Activated B cell treated with CpG ODN at 0.5 μM for 24 hours (primary cell): Measurements from ENCODE around the gene NUP205. TPM values are rescaled to one million over a fixed set of nuclear protein-coding genes. Genes with fewer than 3 reads are reported as not detected.

ENCODE experiments used
- ATAC-seq: fragments of 200-7000 bp; cut with Tn5 transposase; one replicate; pipeline ENCODE4 v1.10.0; 2021; ENCODE audit warnings: low read depth, mild to moderate bottlenecking, moderate library complexity
- CTCF ChIA-PET: fragments of 350-600 bp; sonication (Branson Sonifier 250); formaldehyde crosslinking; loops from one replicate; lab custom pipeline; 2021; ENCODE audit warnings: antibody characterized with exemption; lab: Charles Lee
- POLR2A ChIA-PET: fragments of 350-600 bp; sonication (Branson Sonifier 250); formaldehyde crosslinking; loops from one replicate; lab custom pipeline; 2021; ENCODE audit warnings: antibody characterized with exemption; lab: Charles Lee
- DNase-seq: peaks from one replicate; pipeline ENCODE4 v3.0.0; 2022
- H3K27ac Mint-ChIP-seq: one replicate; pipeline ENCODE4 v1.8.0; 2020; ENCODE audit warnings: mixed read lengths
- H3K27me3 Mint-ChIP-seq: one replicate; pipeline ENCODE4 v1.8.0; 2021; ENCODE audit warnings: mixed read lengths
- H3K36me3 Mint-ChIP-seq: one replicate; pipeline ENCODE4 v1.8.0; 2021; ENCODE audit warnings: low read depth, mixed read lengths
- H3K4me1 Mint-ChIP-seq: one replicate; pipeline ENCODE4 v1.8.0; 2021; ENCODE audit warnings: mixed read lengths
- H3K4me3 Mint-ChIP-seq: one replicate; pipeline ENCODE4 v1.8.0; 2020; ENCODE audit warnings: mild to moderate bottlenecking, mixed read lengths
- H3K9me3 Mint-ChIP-seq: one replicate; pipeline ENCODE4 v1.8.0; 2020; ENCODE audit warnings: mixed read lengths
- intact Hi-C: fragments of 100-400 bp; cut with micrococcal nuclease; formaldehyde crosslinking; loops from one replicate; pipeline ENCODE4 v1.15.1; 2024
- total RNA-seq: library from RNA; stranded (reverse); gene quantifications from 2 replicates; pipeline ENCODE4 v1.2.3, GENCODE V29; 2022
- TF ChIP-seq, protein P1 (sequence below): fragments of 200-600 bp; IDR thresholded peaks from one replicate; pipeline ENCODE4 v1.8.0; 2022; ENCODE audit warnings: antibody characterized with exemption, mild to moderate bottlenecking

NUP205 gene
- total RNA-seq, 1 donor from 2014 or later: 84.1 TPM

- DNase-seq (no peak), ATAC-seq (no peak)
- Mint-ChIP-seq H3K4me1 (peaks cover 22% of the 10 kb centered on the region), H3K36me3 (peaks cover 66% of the 10 kb centered on the region), H3K9me3 (peaks cover 4% of the 10 kb centered on the region), H3K27ac (no peak overlapping the region), H3K4me3 (no peak overlapping the region), H3K27me3 (no peaks in the 10 kb centered on the region)
- intact Hi-C loops: no loop called here
- POLR2A ChIA-PET: no interaction called here
- CTCF ChIA-PET: no interaction called here
- TF ChIP-seq, protein P1, sequence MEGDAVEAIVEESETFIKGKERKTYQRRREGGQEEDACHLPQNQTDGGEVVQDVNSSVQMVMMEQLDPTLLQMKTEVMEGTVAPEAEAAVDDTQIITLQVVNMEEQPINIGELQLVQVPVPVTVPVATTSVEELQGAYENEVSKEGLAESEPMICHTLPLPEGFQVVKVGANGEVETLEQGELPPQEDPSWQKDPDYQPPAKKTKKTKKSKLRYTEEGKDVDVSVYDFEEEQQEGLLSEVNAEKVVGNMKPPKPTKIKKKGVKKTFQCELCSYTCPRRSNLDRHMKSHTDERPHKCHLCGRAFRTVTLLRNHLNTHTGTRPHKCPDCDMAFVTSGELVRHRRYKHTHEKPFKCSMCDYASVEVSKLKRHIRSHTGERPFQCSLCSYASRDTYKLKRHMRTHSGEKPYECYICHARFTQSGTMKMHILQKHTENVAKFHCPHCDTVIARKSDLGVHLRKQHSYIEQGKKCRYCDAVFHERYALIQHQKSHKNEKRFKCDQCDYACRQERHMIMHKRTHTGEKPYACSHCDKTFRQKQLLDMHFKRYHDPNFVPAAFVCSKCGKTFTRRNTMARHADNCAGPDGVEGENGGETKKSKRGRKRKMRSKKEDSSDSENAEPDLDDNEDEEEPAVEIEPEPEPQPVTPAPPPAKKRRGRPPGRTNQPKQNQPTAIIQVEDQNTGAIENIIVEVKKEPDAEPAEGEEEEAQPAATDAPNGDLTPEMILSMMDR: no peak
Observed at GRCh38 chr7:135573541-135573940, 15.8 kb downstream of the NUP205 start.

DNA sequence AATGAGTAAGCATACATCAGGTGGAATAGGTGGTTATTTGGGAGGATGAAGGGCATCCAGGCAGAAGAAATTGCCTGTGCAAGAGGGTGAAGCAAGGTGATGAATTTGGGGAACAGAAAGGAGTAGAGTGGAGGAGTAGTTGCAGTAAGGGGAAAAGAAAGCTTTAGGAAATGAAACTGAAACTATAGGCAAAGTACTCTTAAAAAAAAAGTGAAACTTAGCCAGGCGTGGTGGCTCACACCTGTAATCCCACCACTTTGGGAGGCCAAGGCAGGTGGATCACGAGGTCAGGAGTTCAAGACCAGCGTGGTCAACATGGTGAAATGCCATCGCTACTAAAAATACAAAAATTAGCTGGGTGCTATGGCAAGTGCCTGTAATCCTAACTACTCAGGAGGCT, 17.6 kb downstream of the NUP205 start:
- peak; percentile 37 for ATAC-seq
- intact Hi-C loops: loop anchor here (2.0 kb wide), 1 partner anchor 16 kb away; no protein-coding TSS in a partner anchor
- Mint-ChIP-seq H3K9me3 (peaks cover 4% of the 10 kb centered on the region), H3K27ac (no peak overlapping the region), H3K27me3 (no peaks in the 10 kb centered on the region), H3K36me3 (peaks cover 79% of the 10 kb centered on the region), H3K4me3 (no peak overlapping the region), H3K4me1 (peaks cover 20% of the 10 kb centered on the region)
- CTCF ChIA-PET: no interaction called here
- TF ChIP-seq, protein P1: no peak
- no peak for DNase-seq
- POLR2A ChIA-PET: no interaction called here

DNA sequence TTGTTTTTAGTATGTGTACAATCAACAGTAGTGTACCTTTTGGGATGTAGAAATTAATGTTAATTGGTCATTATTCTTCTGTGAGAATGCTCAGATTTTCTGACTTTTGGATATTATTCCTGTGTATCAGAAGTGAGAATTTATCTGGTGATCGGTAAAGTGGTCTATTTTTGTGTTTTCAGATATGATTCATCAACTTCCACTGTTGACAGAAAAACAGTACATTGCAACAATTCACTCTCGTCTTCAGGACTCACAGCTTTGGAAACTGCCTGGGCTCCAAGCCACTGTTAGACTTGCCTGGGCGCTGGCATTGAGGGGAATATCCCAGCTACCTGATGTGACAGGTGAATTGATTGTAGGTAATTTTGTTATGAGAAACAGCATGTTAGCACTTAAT, 20.9 kb downstream of the NUP205 start:
- Mint-ChIP-seq H3K36me3 (peaks cover 83% of the 10 kb centered on the region), H3K4me3 (no peak overlapping the region), H3K27ac (no peak overlapping the region), H3K4me1 (peaks cover 17% of the 10 kb centered on the region), H3K27me3 (no peaks in the 10 kb centered on the region), H3K9me3 (peaks cover 4% of the 10 kb centered on the region)
- no peak for DNase-seq
- ChIA-PET POLR2A (no interaction called here), CTCF (no interaction called here)
- intact Hi-C loops: no loop called here
- TF ChIP-seq, protein P1: no peak
- ATAC-seq: no peak

DNA sequence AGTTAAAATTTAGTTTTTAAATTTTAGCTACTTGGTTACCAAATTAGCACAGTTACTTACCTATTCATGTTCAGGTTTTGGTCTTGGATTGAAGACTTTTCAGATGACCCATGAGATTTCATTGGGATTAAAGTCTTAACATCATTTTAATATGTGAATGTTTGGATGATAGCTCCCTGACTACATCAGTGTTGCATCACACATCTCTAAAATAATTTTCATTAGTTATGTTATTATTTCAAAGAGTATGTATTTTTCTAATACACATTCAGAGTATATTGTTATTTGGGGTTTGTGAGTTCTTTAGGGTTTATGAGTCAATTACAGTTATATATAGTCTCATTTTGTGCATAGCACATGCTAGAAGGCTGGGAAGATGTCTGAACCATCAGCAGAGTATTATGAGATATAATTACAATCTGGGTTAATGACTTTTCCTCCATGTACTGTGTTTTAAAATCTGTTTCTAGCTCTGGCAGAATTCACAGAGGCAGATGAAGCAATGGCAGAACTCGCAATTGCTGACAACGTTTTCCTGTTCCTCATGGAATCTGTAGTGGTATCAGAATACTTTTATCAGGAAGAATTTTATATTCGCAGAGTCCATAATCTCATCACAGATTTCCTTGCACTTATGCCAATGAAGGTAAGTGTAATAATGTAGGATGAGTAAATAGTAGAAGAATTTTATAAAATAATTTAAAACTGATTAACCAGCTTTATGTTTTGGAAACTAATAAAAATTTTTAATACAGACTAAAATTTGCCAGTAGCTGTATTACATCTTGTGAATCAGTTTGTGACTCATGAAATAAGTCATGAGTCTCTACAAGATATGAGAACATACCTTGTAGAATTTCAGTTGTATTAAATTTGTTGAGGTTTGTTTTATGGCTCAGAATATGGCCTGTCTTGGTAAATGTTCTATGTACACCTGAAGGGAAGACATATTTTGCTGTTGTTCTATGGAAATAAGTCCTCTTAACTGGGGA, 26.9 kb downstream of the NUP205 start:
- ChIA-PET CTCF (no interaction called here), POLR2A (interaction anchor here (1.1 kb wide), 1 partner anchor 30 kb away, joined by 3 read pairs; no protein-coding TSS in a partner anchor)
- Mint-ChIP-seq H3K36me3 (peaks cover 72% of the 10 kb centered on the region), H3K27me3 (no peaks in the 10 kb centered on the region), H3K9me3 (no peaks in the 10 kb centered on the region), H3K4me1 (no peaks in the 10 kb centered on the region), H3K4me3 (no peak overlapping the region), H3K27ac (no peak overlapping the region)
- DNase-seq (no peak), ATAC-seq (no peak)
- TF ChIP-seq, protein P1: no peak
- intact Hi-C loops: no loop called here

- DNase-seq (no peak), ATAC-seq (no peak)
- no peak overlapping the region for H3K27ac Mint-ChIP-seq
- POLR2A ChIA-PET: no interaction called here
- TF ChIP-seq, protein P1: no peak
- no peaks in the 10 kb centered on the region for H3K27me3 Mint-ChIP-seq
- no peak overlapping the region for H3K4me3 Mint-ChIP-seq
- peaks cover 73% of the 10 kb centered on the region for H3K36me3 Mint-ChIP-seq
- intact Hi-C loops: no loop called here
- H3K4me1 Mint-ChIP-seq: no peaks in the 10 kb centered on the region
- no peaks in the 10 kb centered on the region for H3K9me3 Mint-ChIP-seq
- CTCF ChIA-PET: no interaction called here
Observed at GRCh38 chr7:135597181-135597925, 39.6 kb downstream of the NUP205 start.
